Hematopoietic multipotent progenitor cell treated with erythropoietin and hydrocortisone succinate and interleukin-3 and kit ligand, for 6 days (in vitro differentiated cells): Measurements from ENCODE around the gene MBD5.

Source experiments
- DNase-seq: peaks from one replicate; pipeline ENCODE4 v3.0.0-alpha.2; 2015

Gene MBD5

GRCh38 chr2:148528356-148529064 is 507.6 kb downstream of the MBD5 start:
- no peak for DNase-seq

- DNase-seq = no peak
Observed at GRCh38 chr2:148529745-148530144, 508.9 kb downstream of the MBD5 start.

- DNase-seq = no peak
Observed at GRCh38 chr2:148530350-148530749, 509.5 kb downstream of the MBD5 start.

- no peak for DNase-seq
Observed at GRCh38 chr2:148531235-148531634, 510.3 kb downstream of the MBD5 start.

- DNase-seq = no peak
Observed at GRCh38 chr2:148531669-148532428, 511.0 kb downstream of the MBD5 start.

- DNase-seq = no peak
Observed at GRCh38 chr2:148533004-148533403, 512.1 kb downstream of the MBD5 start.

- DNase-seq = peak; percentile 69
Observed at GRCh38 chr2:148533685-148534084, 512.8 kb downstream of the MBD5 start.

GRCh38 chr2:148534416-148535204 is 513.7 kb downstream of the MBD5 start:
- DNase-seq = no peak

- peak; percentile 27 for DNase-seq
Observed at GRCh38 chr2:148538375-148538774, 517.5 kb downstream of the MBD5 start.

- DNase-seq = no peak
Observed at GRCh38 chr2:148540022-148540421, 519.1 kb downstream of the MBD5 start.

- no peak for DNase-seq
Observed at GRCh38 chr2:148541792-148542191, 520.9 kb downstream of the MBD5 start.

GRCh38 chr2:148542614-148543013 is 521.7 kb downstream of the MBD5 start:
- no peak for DNase-seq

- DNase-seq = peak; percentile 88
Observed at GRCh38 chr2:148543088-148543540, 522.2 kb downstream of the MBD5 start.

- peak; percentile 62 for DNase-seq
Observed at GRCh38 chr2:148545390-148546256, 524.7 kb downstream of the MBD5 start.

GRCh38 chr2:148546270-148546669 is 525.4 kb downstream of the MBD5 start:
- DNase-seq = peak; percentile 46

- DNase-seq = no peak
Observed at GRCh38 chr2:148548716-148549400, 528.0 kb downstream of the MBD5 start.

- DNase-seq = peak; percentile 56
Observed at GRCh38 chr2:148552675-148553331, 531.9 kb downstream of the MBD5 start.

GRCh38 chr2:148553332-148553887 is 532.5 kb downstream of the MBD5 start:
- DNase-seq = peak; percentile 32

- DNase-seq = no peak
Observed at GRCh38 chr2:148554459-148555247, 533.8 kb downstream of the MBD5 start.
